Fibroblast of lung (primary cell): Measurements from ENCODE around the gene METAP1D. TPM values are rescaled to one million over a fixed set of nuclear protein-coding genes. Genes with fewer than 3 reads are reported as not detected.

ENCODE experiments used
- DNase-seq, 2 donors: peaks; one replicate each; pipeline versions ENCODE4 v3.0.0 to v3.0.0-alpha.2; 2010; ENCODE audit warnings: low read depth in 2 of 2
- H2AFZ ChIP-seq: 2 replicates; pipeline ENCODE4 v1.5.1; 2012; ENCODE audit warnings: low read length, control low read depth, inconsistent platforms
- H3K27ac ChIP-seq: 2 replicates; pipeline ENCODE4 v1.5.1; 2011; ENCODE audit warnings: low read length, control low read depth; ENCODE audit not compliant: insufficient read depth
- H3K27me3 ChIP-seq: 2 replicates; pipeline ENCODE4 v1.5.1; 2011; ENCODE audit warnings: mild to moderate bottlenecking, low read length; ENCODE audit not compliant: control insufficient read depth, insufficient read depth
- H3K36me3 ChIP-seq: 2 replicates; pipeline ENCODE4 v1.5.1; 2011; ENCODE audit warnings: low read length; ENCODE audit not compliant: control insufficient read depth, insufficient read depth
- H3K4me1 ChIP-seq: 2 replicates; pipeline ENCODE4 v1.5.1; 2011; ENCODE audit warnings: low read length; ENCODE audit not compliant: control insufficient read depth, insufficient read depth; ENCODE audit errors: extremely low read depth
- H3K4me2 ChIP-seq: 2 replicates; pipeline ENCODE4 v1.5.1; 2011; ENCODE audit warnings: low read length, control low read depth; ENCODE audit not compliant: insufficient read depth; ENCODE audit errors: extremely low read depth
- H3K4me3 ChIP-seq, 4 experiments: fragments of 200-600 bp in 1 of 4; sonication (generic) in 1 of 4; replicated peaks in 1 of 4; 2 replicates each; pipeline ENCODE4 v1.5.1; 2011 to 2016; ENCODE audit warnings: low read length in 4 of 4, low read depth in 3 of 4, mild to moderate bottlenecking in 3 of 4, control low read depth in 2 of 4, inconsistent platforms in 1 of 4, mixed read lengths in 1 of 4; ENCODE audit not compliant: insufficient read depth in 1 of 4; ENCODE audit errors: control extremely low read depth in 1 of 4
- H3K79me2 ChIP-seq: 2 replicates; pipeline ENCODE4 v1.5.1; 2012; ENCODE audit warnings: mild to moderate bottlenecking, low read length, inconsistent platforms; ENCODE audit not compliant: control insufficient read depth, insufficient read depth
- H3K9ac ChIP-seq: 2 replicates; pipeline ENCODE4 v1.5.1; 2011; ENCODE audit warnings: mild to moderate bottlenecking, low read length, control low read depth; ENCODE audit not compliant: insufficient read depth
- H3K9me3 ChIP-seq: 2 replicates; pipeline ENCODE4 v1.5.1; 2012; ENCODE audit warnings: low read depth, low read length; ENCODE audit not compliant: control insufficient read depth, insufficient read depth
- H4K20me1 ChIP-seq: 2 replicates; pipeline ENCODE4 v1.5.1; 2011; ENCODE audit warnings: low read length; ENCODE audit not compliant: control insufficient read depth, insufficient read depth; ENCODE audit errors: extremely low read depth
- EZH2 ChIP-seq: IDR thresholded peaks from 2 replicates; pipeline ENCODE4 v1.5.1; 2012; ENCODE audit warnings: low read length, control low read depth, mild to moderate bottlenecking; ENCODE audit errors: missing control alignments
- polyA plus RNA-seq, 2 donors: library from polyadenylated mRNA; depleted of rRNA in 1 of 2; stranded (reverse) in 1 of 2; unstranded in 1 of 2; fragments of >200 nt; gene quantifications; 2 replicates each; pipeline ENCODE4 v1.2.1, GENCODE V29; 2011 to 2012; ENCODE audit warnings: missing spikeins in 1 of 2
- total RNA-seq: library from RNA; depleted of rRNA; stranded (reverse); fragments of >200 nt; gene quantifications from 2 replicates; pipeline ENCODE4 v1.2.1, GENCODE V29; 2014
- TF ChIP-seq, protein P1 (sequence below), 2 donors: IDR thresholded peaks in 1 of 2; conservative IDR thresholded peaks in 1 of 2; 1 replicate in 1 of 2; 2 replicates in 1 of 2; pipeline ENCODE4 v1.5.1; 2011 to 2012; ENCODE audit warnings: low read length in 2 of 2, control low read depth in 1 of 2, inconsistent platforms in 1 of 2, low read depth in 1 of 2, mild to moderate bottlenecking in 1 of 2

The METAP1D gene
- total and polyA plus RNA-seq, 2 donors (not counting 1 experiment from before 2014, with no cell fraction given): 6.7 to 6.8 TPM

DNA sequence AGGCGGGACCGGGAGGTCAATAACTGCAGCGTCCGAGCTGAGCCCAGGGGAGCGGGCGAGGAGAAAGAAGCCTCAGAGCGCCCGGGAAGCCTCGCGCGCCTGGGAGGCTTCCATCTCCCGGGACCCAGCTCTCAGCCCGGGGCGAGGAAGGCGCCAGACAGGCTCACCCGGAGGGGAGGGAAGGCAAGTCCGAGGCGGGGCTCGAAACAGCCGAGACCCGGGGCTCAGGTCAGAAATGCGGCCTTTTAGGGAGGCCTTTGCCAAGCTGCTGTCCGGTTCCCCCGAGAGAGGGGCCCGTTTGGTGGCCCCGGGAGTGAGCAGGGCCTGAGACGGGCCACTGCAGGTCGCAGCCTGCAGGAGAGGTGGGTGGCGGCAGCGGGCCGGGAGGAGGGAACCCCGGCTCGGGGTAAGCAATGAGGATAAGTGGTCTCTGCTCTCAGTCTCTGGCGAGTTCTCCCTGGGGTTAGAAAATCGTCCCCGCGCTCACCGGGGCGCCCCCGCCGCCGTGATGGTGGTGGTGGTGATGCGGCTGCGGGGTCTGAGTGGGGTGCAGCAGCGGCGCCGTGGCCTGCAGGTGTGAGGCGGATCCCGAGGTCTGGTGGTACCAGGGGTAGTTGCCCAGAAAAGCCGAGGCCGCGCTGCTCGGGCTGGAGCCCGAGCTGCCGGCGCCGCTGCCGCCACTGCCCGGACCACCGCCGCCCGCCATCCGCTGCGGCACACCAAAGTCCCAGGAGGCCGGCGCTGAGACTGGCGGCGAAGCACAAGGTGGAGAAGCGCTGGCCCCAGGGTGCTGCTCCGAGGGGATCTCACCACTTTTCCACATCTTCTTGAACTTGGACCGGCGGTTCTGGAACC lies 100.6 kb downstream of the METAP1D start:
- peaks cover 4% of the 10 kb centered on the region for H3K27me3 ChIP-seq
- H3K4me1 ChIP-seq: peaks cover 18% of the 10 kb centered on the region
- TF ChIP-seq, protein P1, sequence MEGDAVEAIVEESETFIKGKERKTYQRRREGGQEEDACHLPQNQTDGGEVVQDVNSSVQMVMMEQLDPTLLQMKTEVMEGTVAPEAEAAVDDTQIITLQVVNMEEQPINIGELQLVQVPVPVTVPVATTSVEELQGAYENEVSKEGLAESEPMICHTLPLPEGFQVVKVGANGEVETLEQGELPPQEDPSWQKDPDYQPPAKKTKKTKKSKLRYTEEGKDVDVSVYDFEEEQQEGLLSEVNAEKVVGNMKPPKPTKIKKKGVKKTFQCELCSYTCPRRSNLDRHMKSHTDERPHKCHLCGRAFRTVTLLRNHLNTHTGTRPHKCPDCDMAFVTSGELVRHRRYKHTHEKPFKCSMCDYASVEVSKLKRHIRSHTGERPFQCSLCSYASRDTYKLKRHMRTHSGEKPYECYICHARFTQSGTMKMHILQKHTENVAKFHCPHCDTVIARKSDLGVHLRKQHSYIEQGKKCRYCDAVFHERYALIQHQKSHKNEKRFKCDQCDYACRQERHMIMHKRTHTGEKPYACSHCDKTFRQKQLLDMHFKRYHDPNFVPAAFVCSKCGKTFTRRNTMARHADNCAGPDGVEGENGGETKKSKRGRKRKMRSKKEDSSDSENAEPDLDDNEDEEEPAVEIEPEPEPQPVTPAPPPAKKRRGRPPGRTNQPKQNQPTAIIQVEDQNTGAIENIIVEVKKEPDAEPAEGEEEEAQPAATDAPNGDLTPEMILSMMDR (conservative IDR thresholded peaks at IDR 0.05 in 1 of 2, IDR thresholded peaks at IDR 0.05 in 1 of 2; ENCODE audit: low read depth in 1 of 2, low read length in 2 of 2): no peak
- peak; percentile 33 for TF ChIP-seq EZH2
- no peaks in the 10 kb centered on the region for H3K79me2 ChIP-seq
- H3K4me3 ChIP-seq: no peak overlapping the region
- H3K27ac ChIP-seq: no peak overlapping the region
- no peak overlapping the region for H2AFZ ChIP-seq
- H3K4me2 ChIP-seq: peak overlapping the region; percentile 54
- peak overlapping the region; percentile 10 for H3K9ac ChIP-seq
- H3K9me3 ChIP-seq: no peaks in the 10 kb centered on the region
- DNase-seq: no peak
- H3K36me3 ChIP-seq: no peaks in the 10 kb centered on the region
- H4K20me1 ChIP-seq: no peaks in the 10 kb centered on the region

- Histone ChIP-seq H3K4me1 (peaks cover 14% of the 10 kb centered on the region), H3K79me2 (no peaks in the 10 kb centered on the region), H3K9me3 (no peaks in the 10 kb centered on the region), H2AFZ (no peak overlapping the region), H4K20me1 (no peaks in the 10 kb centered on the region), H3K36me3 (no peaks in the 10 kb centered on the region), H3K4me2 (peak overlapping the region; percentile 64), H3K9ac (no peak overlapping the region), H3K27me3 (peaks cover 8% of the 10 kb centered on the region), H3K27ac (no peak overlapping the region), H3K4me3 (peak overlapping the region in 3 of 4 experiments; percentile 9 to 65 (median 57))
- TF ChIP-seq, protein P1 (conservative IDR thresholded peaks at IDR 0.05 in 1 of 2, IDR thresholded peaks at IDR 0.05 in 1 of 2; ENCODE audit: low read depth in 1 of 2, low read length in 2 of 2): no peak
- TF ChIP-seq EZH2: peak; percentile 78
- DNase-seq: no peak
Observed at GRCh38 chr2:172100935-172101820, 101.4 kb downstream of the METAP1D start.
